ENCODE results near the gene CAP2. TPM values are rescaled to one million over a fixed set of nuclear protein-coding genes. Genes with fewer than 3 reads are reported as not detected.

CAP2 gene
- total and polyA plus RNA-seq, 2 experiments from 2014 or later: 6.7 to 9.1 TPM

GRCh38 chr6:17360564-17360963, 32.8 kb upstream of the CAP2 start:
- Histone ChIP-seq H3F3A (replicated peaks; ENCODE audit: low read depth) (no peaks in the 10 kb centered on the region), H3K36me3 (ENCODE audit: insufficient read depth) (no peaks in the 10 kb centered on the region), H4K20me1 (replicated peaks; ENCODE audit: insufficient read depth) (no peaks in the 10 kb centered on the region), H3K9me2 (ENCODE audit: insufficient read depth) (no peaks in the 10 kb centered on the region), H3K4me1 (ENCODE audit: insufficient read depth) (no peaks in the 10 kb centered on the region), H3K4me2 (no peak overlapping the region), H2AFZ (no peak overlapping the region), H3K79me2 (replicated peaks; ENCODE audit: insufficient read depth) (no peaks in the 10 kb centered on the region), H3K27ac (ENCODE audit: low read depth) (no peak overlapping the region), H3K4me3 (no peak overlapping the region), H3K27me3 (ENCODE audit: insufficient read depth) (no peaks in the 10 kb centered on the region)
- Mint-ChIP-seq H3K4me1 (no peaks in the 10 kb centered on the region), H3K9me3 (no peaks in the 10 kb centered on the region), H3K4me3 (no peak overlapping the region), H3K36me3 (ENCODE audit: low read depth) (no peaks in the 10 kb centered on the region), H3K27ac (no peak overlapping the region), H3K27me3 (ENCODE audit: insufficient read depth, low read depth, poor library complexity) (peaks cover 4% of the 10 kb centered on the region)
- ATAC-seq (no peak), DNase-seq (ENCODE audit: low spot score) (no peak)
- TF ChIP-seq REST (IDR thresholded peaks at IDR 0.05; ENCODE audit: unreplicated experiment) (no peak), JUNB (IDR thresholded peaks at IDR 0.05; ENCODE audit: unreplicated experiment) (no peak), POLR2AphosphoS5 (IDR thresholded peaks at IDR 0.05; ENCODE audit: low read depth) (no peak), STAT1 (IDR thresholded peaks at IDR 0.05; ENCODE audit: unreplicated experiment) (no peak), NANOG (IDR thresholded peaks at IDR 0.05; ENCODE audit: borderline replicate concordance) (no peak), ZNF331 (CRISPR knock-in tag; IDR thresholded peaks at IDR 0.05; ENCODE audit: low read depth) (no peak), EZH2 (IDR thresholded peaks at IDR 0.05; ENCODE audit: low read depth, unreplicated experiment) (no peak), ZNF114 (CRISPR knock-in tag; IDR thresholded peaks at IDR 0.05) (no peak), EZH2phosphoT487 (IDR thresholded peaks at IDR 0.05; ENCODE audit: unreplicated experiment) (no peak)
- TF ChIP-seq, protein P1, sequence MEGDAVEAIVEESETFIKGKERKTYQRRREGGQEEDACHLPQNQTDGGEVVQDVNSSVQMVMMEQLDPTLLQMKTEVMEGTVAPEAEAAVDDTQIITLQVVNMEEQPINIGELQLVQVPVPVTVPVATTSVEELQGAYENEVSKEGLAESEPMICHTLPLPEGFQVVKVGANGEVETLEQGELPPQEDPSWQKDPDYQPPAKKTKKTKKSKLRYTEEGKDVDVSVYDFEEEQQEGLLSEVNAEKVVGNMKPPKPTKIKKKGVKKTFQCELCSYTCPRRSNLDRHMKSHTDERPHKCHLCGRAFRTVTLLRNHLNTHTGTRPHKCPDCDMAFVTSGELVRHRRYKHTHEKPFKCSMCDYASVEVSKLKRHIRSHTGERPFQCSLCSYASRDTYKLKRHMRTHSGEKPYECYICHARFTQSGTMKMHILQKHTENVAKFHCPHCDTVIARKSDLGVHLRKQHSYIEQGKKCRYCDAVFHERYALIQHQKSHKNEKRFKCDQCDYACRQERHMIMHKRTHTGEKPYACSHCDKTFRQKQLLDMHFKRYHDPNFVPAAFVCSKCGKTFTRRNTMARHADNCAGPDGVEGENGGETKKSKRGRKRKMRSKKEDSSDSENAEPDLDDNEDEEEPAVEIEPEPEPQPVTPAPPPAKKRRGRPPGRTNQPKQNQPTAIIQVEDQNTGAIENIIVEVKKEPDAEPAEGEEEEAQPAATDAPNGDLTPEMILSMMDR (conservative IDR thresholded peaks at IDR 0.05; ENCODE audit: low read depth in 2 of 2): no peak

GRCh38 chr6:17361013-17361412, 32.4 kb upstream of the CAP2 start:
- Histone ChIP-seq H3F3A (replicated peaks; ENCODE audit: low read depth) (no peaks in the 10 kb centered on the region), H3K4me1 (ENCODE audit: insufficient read depth) (no peaks in the 10 kb centered on the region), H3K27me3 (ENCODE audit: insufficient read depth) (no peaks in the 10 kb centered on the region), H3K4me2 (no peak overlapping the region), H3K79me2 (replicated peaks; ENCODE audit: insufficient read depth) (no peaks in the 10 kb centered on the region), H3K27ac (ENCODE audit: low read depth) (no peak overlapping the region), H3K36me3 (ENCODE audit: insufficient read depth) (no peaks in the 10 kb centered on the region), H3K4me3 (no peak overlapping the region), H3K9me2 (ENCODE audit: insufficient read depth) (no peaks in the 10 kb centered on the region), H4K20me1 (replicated peaks; ENCODE audit: insufficient read depth) (no peaks in the 10 kb centered on the region), H2AFZ (no peak overlapping the region)
- Mint-ChIP-seq H3K27me3 (ENCODE audit: insufficient read depth, low read depth, poor library complexity) (peaks cover 4% of the 10 kb centered on the region), H3K4me3 (no peak overlapping the region), H3K36me3 (ENCODE audit: low read depth) (no peaks in the 10 kb centered on the region), H3K27ac (no peak overlapping the region), H3K9me3 (no peaks in the 10 kb centered on the region), H3K4me1 (no peaks in the 10 kb centered on the region)
- ATAC-seq: no peak
- DNase-seq (ENCODE audit: low spot score): no peak
- no peak for TF ChIP-seq ZNF114 (CRISPR knock-in tag; IDR thresholded peaks at IDR 0.05)
- no peak for TF ChIP-seq EZH2phosphoT487 (IDR thresholded peaks at IDR 0.05; ENCODE audit: unreplicated experiment)
- TF ChIP-seq REST (IDR thresholded peaks at IDR 0.05; ENCODE audit: unreplicated experiment): no peak
- TF ChIP-seq STAT1 (IDR thresholded peaks at IDR 0.05; ENCODE audit: unreplicated experiment): no peak

Measured in GM23338 (cell line).